GM12878 (cell line): ENCODE results near the gene CDKL2.

ENCODE experiments used
- CEBPB ChIP-seq, 2 experiments: fragments of 150-350 bp in 1 of 2; IDR thresholded peaks; 2 replicates each; pipeline ENCODE4 v1.6.1; 2012 to 2014; ENCODE audit warnings: low read depth in 2 of 2, low read length in 2 of 2, borderline replicate concordance in 1 of 2, inconsistent platforms in 1 of 2
- IKZF1 ChIP-seq: fragments of 450-650 bp; conservative IDR thresholded peaks from 2 replicates; pipeline ENCODE4 v1.6.1; 2017; ENCODE audit warnings: antibody characterized with exemption, mild to moderate bottlenecking
- TF ChIP-seq, protein P1 (sequence below), 3 experiments: IDR thresholded peaks in 2 of 3; conservative IDR thresholded peaks in 1 of 3; 2 replicates each; pipeline ENCODE4 v1.5.1; 2011; ENCODE audit warnings: low read depth in 3 of 3, low read length in 3 of 3, mild to moderate bottlenecking in 3 of 3, control low read depth in 2 of 3, moderate library complexity in 2 of 3, inconsistent platforms in 1 of 3, mixed read lengths in 1 of 3; ENCODE audit not compliant: control insufficient read depth in 2 of 3, insufficient read depth in 1 of 3; ENCODE audit errors: extremely low read depth in 1 of 3

DNA sequence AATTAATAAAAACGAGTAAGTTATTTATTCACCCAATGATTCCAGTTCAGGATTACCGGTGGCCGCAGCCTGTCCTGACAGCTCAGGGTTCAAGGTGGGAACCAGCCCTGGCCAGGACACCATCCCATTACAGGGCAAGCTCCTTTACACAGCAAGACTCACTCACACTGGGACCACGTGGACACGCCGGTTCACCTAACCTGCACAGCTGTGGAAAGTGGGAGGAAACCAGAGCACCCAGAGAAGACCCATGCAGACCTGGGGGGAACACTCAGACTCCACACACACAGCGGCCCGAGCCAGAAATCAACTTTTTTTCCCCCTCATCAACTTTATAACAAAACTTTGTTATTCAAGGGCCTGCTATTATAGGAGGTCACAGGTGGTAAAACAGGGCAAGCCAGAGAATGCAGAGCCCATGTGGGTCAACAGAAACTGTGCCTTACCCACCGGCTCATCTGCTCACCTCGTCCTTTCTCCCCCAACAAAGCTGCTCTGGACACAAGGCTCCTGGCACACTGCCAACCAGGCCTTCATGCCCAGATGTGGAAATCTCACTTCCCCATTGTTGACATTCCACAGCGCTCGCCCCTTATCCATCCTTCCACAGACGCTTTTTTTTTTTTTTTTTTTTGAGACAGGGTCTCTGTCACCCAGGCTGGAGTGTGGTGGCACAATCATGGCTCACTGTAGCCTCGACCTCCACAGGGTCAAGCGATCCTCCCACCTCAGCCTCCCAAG is 82.5 kb downstream of the CDKL2 start:
- TF ChIP-seq CEBPB (IDR thresholded peaks at IDR 0.05; ENCODE audit: borderline replicate concordance in 1 of 2, low read depth in 2 of 2, low read length in 2 of 2) = no peak
- TF ChIP-seq, protein P1, sequence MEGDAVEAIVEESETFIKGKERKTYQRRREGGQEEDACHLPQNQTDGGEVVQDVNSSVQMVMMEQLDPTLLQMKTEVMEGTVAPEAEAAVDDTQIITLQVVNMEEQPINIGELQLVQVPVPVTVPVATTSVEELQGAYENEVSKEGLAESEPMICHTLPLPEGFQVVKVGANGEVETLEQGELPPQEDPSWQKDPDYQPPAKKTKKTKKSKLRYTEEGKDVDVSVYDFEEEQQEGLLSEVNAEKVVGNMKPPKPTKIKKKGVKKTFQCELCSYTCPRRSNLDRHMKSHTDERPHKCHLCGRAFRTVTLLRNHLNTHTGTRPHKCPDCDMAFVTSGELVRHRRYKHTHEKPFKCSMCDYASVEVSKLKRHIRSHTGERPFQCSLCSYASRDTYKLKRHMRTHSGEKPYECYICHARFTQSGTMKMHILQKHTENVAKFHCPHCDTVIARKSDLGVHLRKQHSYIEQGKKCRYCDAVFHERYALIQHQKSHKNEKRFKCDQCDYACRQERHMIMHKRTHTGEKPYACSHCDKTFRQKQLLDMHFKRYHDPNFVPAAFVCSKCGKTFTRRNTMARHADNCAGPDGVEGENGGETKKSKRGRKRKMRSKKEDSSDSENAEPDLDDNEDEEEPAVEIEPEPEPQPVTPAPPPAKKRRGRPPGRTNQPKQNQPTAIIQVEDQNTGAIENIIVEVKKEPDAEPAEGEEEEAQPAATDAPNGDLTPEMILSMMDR (IDR thresholded peaks at IDR 0.05 in 2 of 3, conservative IDR thresholded peaks at IDR 0.05 in 1 of 3; ENCODE audit: control insufficient read depth in 2 of 3, extremely low read depth in 1 of 3, insufficient read depth in 1 of 3, low read depth in 3 of 3, low read length in 3 of 3) = no peak
- no peak for TF ChIP-seq IKZF1
